Endothelial cell of umbilical vein (primary cell): Measurements from ENCODE around the gene PAIP2. TPM values are rescaled to one million over a fixed set of nuclear protein-coding genes. Genes with fewer than 3 reads are reported as not detected.

Source experiments
- BruUV-seq: library from RNA; stranded (reverse); fragments of 400-500 nt; replicated peaks from 2 replicates; lab custom pipeline; 2021; lab: Mats Ljungman, UMichigan
- CTCF ChIA-PET: fragments of 300-600, 350-600 bp; sonication (Branson Sonifier 250); formaldehyde crosslinking; loops from one replicate; lab custom pipeline; 2021; ENCODE audit warnings: antibody characterized with exemption, inconsistent platforms; lab: Charles Lee
- POLR2A ChIA-PET: fragments of 300-600, 350-600 bp; sonication (Branson Sonifier 250); formaldehyde crosslinking; loops from one replicate; lab custom pipeline; 2021; ENCODE audit warnings: antibody characterized with exemption, inconsistent platforms; lab: Charles Lee
- DNase-seq: peaks from one replicate; pipeline ENCODE4 v3.0.0-alpha.2; 2011; ENCODE audit warnings: low read depth, low spot score
- FAIRE-seq: peaks from 2 replicates; lab custom pipeline; 2011; peaks lifted over from hg19 to GRCh38; lab: Jason Lieb, UNC
- H2AFZ ChIP-seq: 2 replicates; pipeline ENCODE4 v1.6.0; 2012; ENCODE audit warnings: low read depth, low read length, control low read depth, inconsistent platforms
- H3K27ac ChIP-seq: 2 replicates; pipeline ENCODE4 v1.5.1; 2011; ENCODE audit warnings: low read depth, mild to moderate bottlenecking, control low read depth, low read length, moderate library complexity; ENCODE audit not compliant: insufficient read depth
- H3K27me3 ChIP-seq, 2 experiments: 2 replicates each; pipeline versions ENCODE4 v1.6.0 to v1.6.1; 2011; ENCODE audit warnings: low read length in 2 of 2, mixed read lengths in 1 of 2; ENCODE audit not compliant: control insufficient read depth in 2 of 2, insufficient read depth in 2 of 2
- H3K36me3 ChIP-seq, 2 experiments: 2 replicates in 1 of 2; 3 replicates in 1 of 2; pipeline ENCODE4 v1.5.1; 2011; ENCODE audit warnings: low read length in 2 of 2, mild to moderate bottlenecking in 1 of 2, moderate library complexity in 1 of 2; ENCODE audit not compliant: control insufficient read depth in 2 of 2, insufficient read depth in 2 of 2; ENCODE audit errors: extremely low read depth in 1 of 2
- H3K4me1 ChIP-seq: 3 replicates; pipeline ENCODE4 v1.5.1; 2011; ENCODE audit warnings: mild to moderate bottlenecking, low read length; ENCODE audit not compliant: control insufficient read depth, insufficient read depth; ENCODE audit errors: extremely low read depth
- H3K4me2 ChIP-seq: 2 replicates; pipeline ENCODE4 v1.6.1; 2011; ENCODE audit warnings: low read length, control low read depth, mixed read lengths; ENCODE audit not compliant: insufficient read depth
- H3K4me3 ChIP-seq, 3 experiments: fragments of 200-600 bp in 1 of 3; sonication (generic), shearing (Covaris generic) in 1 of 3; replicated peaks in 1 of 3; 2 replicates each; pipeline ENCODE4 v1.5.1; 2011 to 2016; ENCODE audit warnings: control low read depth in 3 of 3, low read length in 3 of 3, mild to moderate bottlenecking in 2 of 3, inconsistent platforms in 1 of 3, low read depth in 1 of 3, moderate library complexity in 1 of 3; ENCODE audit not compliant: insufficient read depth in 1 of 3
- H3K79me2 ChIP-seq: 2 replicates; pipeline ENCODE4 v1.6.0; 2012; ENCODE audit warnings: low read length, inconsistent platforms; ENCODE audit not compliant: control insufficient read depth, insufficient read depth
- H3K9ac ChIP-seq: replicated peaks from 2 replicates; pipeline ENCODE3; 2011; ENCODE audit warnings: low read length, control low read depth; ENCODE audit not compliant: insufficient read depth; ENCODE audit errors: extremely low read depth
- H3K9me1 ChIP-seq: replicated peaks from 3 replicates; pipeline ENCODE4 v1.6.0; 2011; ENCODE audit warnings: mild to moderate bottlenecking, low read length; ENCODE audit not compliant: control insufficient read depth, insufficient read depth; ENCODE audit errors: extremely low read depth
- H3K9me3 ChIP-seq: replicated peaks from 2 replicates; pipeline ENCODE4 v1.5.1; 2012; ENCODE audit warnings: low read length, inconsistent platforms; ENCODE audit not compliant: control insufficient read depth, insufficient read depth
- H4K20me1 ChIP-seq: replicated peaks from 2 replicates; pipeline ENCODE3; 2011; ENCODE audit warnings: mild to moderate bottlenecking, low read length; ENCODE audit not compliant: control insufficient read depth, insufficient read depth; ENCODE audit errors: extremely low read depth
- CTCF ChIP-seq, 2 donors: IDR thresholded peaks; 1 replicate in 1 of 2; 2 replicates in 1 of 2; pipeline ENCODE4 v1.5.1; 2011; ENCODE audit warnings: low read length in 2 of 2, mild to moderate bottlenecking in 2 of 2, moderate library complexity in 2 of 2, control low read depth in 1 of 2, inconsistent platforms in 1 of 2, low read depth in 1 of 2; ENCODE audit not compliant: insufficient read depth in 1 of 2; ENCODE audit errors: extremely low read depth in 1 of 2
- EZH2 ChIP-seq: IDR thresholded peaks from 2 replicates; pipeline ENCODE4 v1.6.1; 2012; ENCODE audit warnings: borderline replicate concordance, low read depth, mild to moderate bottlenecking, moderate library complexity, low read length, inconsistent platforms; ENCODE audit not compliant: severe bottlenecking
- FOS ChIP-seq: IDR thresholded peaks from 2 replicates; pipeline ENCODE4 v1.6.1; 2011; ENCODE audit warnings: mild to moderate bottlenecking, low read length, moderate library complexity, borderline replicate concordance; ENCODE audit not compliant: insufficient read depth
- GATA2 ChIP-seq: IDR thresholded peaks from 2 replicates; pipeline ENCODE4 v1.7.0; 2011; ENCODE audit warnings: low read depth, mild to moderate bottlenecking, moderate library complexity, mixed read lengths, low read length; ENCODE audit not compliant: insufficient read length, insufficient read depth
- JUN ChIP-seq: IDR thresholded peaks from 2 replicates; pipeline ENCODE4 v1.6.1; 2011; ENCODE audit warnings: borderline replicate concordance, low read depth; ENCODE audit not compliant: insufficient read length, insufficient read depth
- MAX ChIP-seq: IDR thresholded peaks from 2 replicates; pipeline ENCODE4 v1.6.1; 2011; ENCODE audit not compliant: insufficient read depth, insufficient read length
- MYC ChIP-seq: IDR thresholded peaks from one replicate; pipeline ENCODE4 v1.6.1; 2011; ENCODE audit warnings: mild to moderate bottlenecking, low read depth, low read length
- POLR2A ChIP-seq: IDR thresholded peaks from 2 replicates; pipeline ENCODE4 v1.6.1; 2012; ENCODE audit warnings: low read depth, mild to moderate bottlenecking, control low read depth, low read length
- POLR2AphosphoS5 ChIP-seq: IDR thresholded peaks from 2 replicates; pipeline ENCODE4 v1.6.1; 2012; ENCODE audit warnings: low read depth, mild to moderate bottlenecking, control low read depth, low read length, moderate library complexity; ENCODE audit not compliant: insufficient read depth
- dilution Hi-C: fragments of 300-500 bp; cut with MboI; formaldehyde crosslinking; loops from one replicate; pipeline ENCODE4 v1.15.0; 2019; ENCODE audit warnings: low sequenced_read_pairs; ENCODE audit not compliant: extremely low pct_ligation_motif_present
- intact Hi-C: fragments of 100-400 bp; cut with micrococcal nuclease; formaldehyde crosslinking; loops from one replicate; pipeline ENCODE4 v1.10.0; 2022
- polyA plus RNA-seq, 4 experiments: library from polyadenylated mRNA; depleted of rRNA in 3 of 4; stranded (reverse) in 3 of 4; unstranded in 1 of 4; fragments of >200 nt; gene quantifications; 2 replicates each; pipeline versions ENCODE4 v1.2.1 to v1.2.3, GENCODE V29; 2011 to 2012; ENCODE audit warnings: missing spikeins in 1 of 4
- total RNA-seq: library from RNA; stranded (reverse); gene quantifications from 2 replicates; pipeline ENCODE4 v1.2.3, GENCODE V29; 2021

Gene PAIP2
- total and polyA plus RNA-seq, 2 donors (not counting 3 experiments of a cell fraction or from before 2014, with no cell fraction given), result 52.1 to 80.4 TPM

GRCh38 chr5:139364466-139364865 lies 22.8 kb downstream of the PAIP2 start:
- ChIA-PET CTCF (interaction anchor here (2.1 kb wide), 1 partner anchor 24 kb away, joined by 5 read pairs; no protein-coding TSS in a partner anchor), POLR2A (no interaction called here)
- FAIRE-seq (no peak), DNase-seq (no peak)
- H4K20me1 ChIP-seq, result peaks cover 3% of the 10 kb centered on the region
- H3K9me3 ChIP-seq, result no peaks in the 10 kb centered on the region
- peaks cover 11% of the 10 kb centered on the region for H3K79me2 ChIP-seq
- intact Hi-C loops, result no loop called here
- H3K9ac ChIP-seq, result no peak overlapping the region
- H3K36me3 ChIP-seq, result peaks cover 2 to 20% of the 10 kb centered on the region in 2 experiments
- H3K9me1 ChIP-seq, result no peaks in the 10 kb centered on the region
- no TSS peak for BruUV-seq
- H3K4me2 ChIP-seq, result no peak overlapping the region
- no peaks in the 10 kb centered on the region for H3K4me1 ChIP-seq
- no peaks in the 10 kb centered on the region for H3K27me3 ChIP-seq
- TF ChIP-seq MAX (no peak), GATA2 (no peak), POLR2AphosphoS5 (no peak), POLR2A (no peak)
- H2AFZ ChIP-seq, result no peak overlapping the region
- no peak overlapping the region for H3K27ac ChIP-seq
- dilution Hi-C loops, result no loop called here
- H3K4me3 ChIP-seq, result no peak overlapping the region

- CTCF ChIA-PET, result interaction anchor here (0.6 to 1.3 kb wide), 4 partner anchors 9 to 196 kb away, joined by 3 to 4 read pairs (median 4); no protein-coding TSS in a partner anchor
- no TSS peak for BruUV-seq
- no peak overlapping the region for H2AFZ ChIP-seq
- DNase-seq (peak; percentile 20), FAIRE-seq (no peak)
- H3K9me1 ChIP-seq, result no peaks in the 10 kb centered on the region
- H3K4me1 ChIP-seq, result no peaks in the 10 kb centered on the region
- H3K4me2 ChIP-seq, result no peak overlapping the region
- no peaks in the 10 kb centered on the region for H3K9me3 ChIP-seq
- H3K4me3 ChIP-seq, result no peak overlapping the region
- H3K36me3 ChIP-seq, result peaks cover 4 to 20% of the 10 kb centered on the region in 2 experiments
- H3K79me2 ChIP-seq, result no peaks in the 10 kb centered on the region
- no peaks in the 10 kb centered on the region for H3K27me3 ChIP-seq
- no peak overlapping the region for H3K9ac ChIP-seq
- TF ChIP-seq GATA2 (no peak), MYC (no peak), EZH2 (no peak), JUN (no peak), CTCF (IDR thresholded peaks at IDR 0.05; ENCODE audit: extremely low read depth in 1 of 2, insufficient read depth in 1 of 2, low read depth in 1 of 2, low read length in 2 of 2) (no peak), FOS (no peak), POLR2AphosphoS5 (no peak), MAX (no peak), POLR2A (no peak)
- H4K20me1 ChIP-seq, result no peaks in the 10 kb centered on the region
- no peak overlapping the region for H3K27ac ChIP-seq
- intact Hi-C loops, result no loop called here
- dilution Hi-C loops, result no loop called here
- POLR2A ChIA-PET, result interaction anchor here (0.5 kb wide), 1 partner anchor 129 kb away, joined by 3 read pairs; no protein-coding TSS in a partner anchor
Measured at GRCh38 chr5:139368613-139369012, 27.0 kb downstream of the PAIP2 start.
